ENCODE measurements around the gene PLEKHB2. TPM values are rescaled to one million over a fixed set of nuclear protein-coding genes. Genes with fewer than 3 reads are reported as not detected.
"Not testable (repeated sequence)": the region's sequence is repeated elsewhere in the genome, so short reads cannot be mapped to it uniquely, and the experiment has no call there.

Gene PLEKHB2, protein sequence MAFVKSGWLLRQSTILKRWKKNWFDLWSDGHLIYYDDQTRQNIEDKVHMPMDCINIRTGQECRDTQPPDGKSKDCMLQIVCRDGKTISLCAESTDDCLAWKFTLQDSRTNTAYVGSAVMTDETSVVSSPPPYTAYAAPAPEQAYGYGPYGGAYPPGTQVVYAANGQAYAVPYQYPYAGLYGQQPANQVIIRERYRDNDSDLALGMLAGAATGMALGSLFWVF
- 114 TPM for total RNA-seq

DNA sequence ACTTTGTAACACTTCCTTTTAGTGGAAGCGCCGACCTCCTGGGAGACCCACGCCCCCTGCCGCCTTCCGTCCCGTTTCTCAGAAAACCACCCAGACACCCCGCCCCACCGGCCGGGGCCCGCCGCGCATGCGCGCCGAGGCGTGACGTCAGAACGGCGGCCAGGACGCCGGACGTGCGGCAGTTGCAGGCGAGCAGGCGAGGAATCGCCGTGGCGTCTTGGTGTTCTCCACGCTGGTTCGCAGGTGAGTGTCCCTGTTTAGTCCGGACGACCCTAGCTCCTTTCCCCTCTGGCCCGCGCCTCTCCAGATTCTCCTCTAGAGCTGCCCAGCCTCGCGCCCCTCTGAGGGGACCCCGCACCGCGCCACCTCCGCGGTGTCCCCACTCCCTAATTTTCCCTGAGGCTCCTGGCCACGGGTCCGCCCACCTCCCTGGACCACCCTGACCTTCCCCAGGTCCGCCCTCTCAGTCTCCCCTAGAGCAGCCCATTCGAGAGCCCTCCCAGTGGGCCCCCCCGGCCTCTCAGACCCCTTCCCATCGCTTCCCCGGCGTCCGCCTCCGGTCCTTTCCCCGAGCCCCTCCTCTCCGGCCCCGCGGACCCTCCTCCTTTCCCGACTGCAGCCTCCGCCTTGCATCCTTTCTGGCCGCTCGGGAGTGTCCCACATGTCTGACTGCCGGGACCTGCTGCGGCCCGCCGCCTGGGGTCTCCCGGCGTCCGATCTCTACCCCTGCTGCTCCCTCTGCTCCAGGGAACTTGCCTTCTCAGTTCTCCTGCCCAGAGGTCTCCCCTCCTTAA lies at the start of gene PLEKHB2:
Gene PLEKHB2 (plus strand): TSS at position 181 of the 794 bp plus-strand sequence. CDS start 15,606 bp downstream, outside the sequence.
- peak; percentile 89 to 90 for DNase-seq (ENCODE audit: low spot score in 2 of 2)
- no peak for FAIRE-seq

GRCh38 chr2:131056204-131056931 lies 48.8 kb upstream of the PLEKHB2 start:
- no peak for DNase-seq (ENCODE audit: low spot score in 2 of 2)
- no peak for FAIRE-seq

DNA sequence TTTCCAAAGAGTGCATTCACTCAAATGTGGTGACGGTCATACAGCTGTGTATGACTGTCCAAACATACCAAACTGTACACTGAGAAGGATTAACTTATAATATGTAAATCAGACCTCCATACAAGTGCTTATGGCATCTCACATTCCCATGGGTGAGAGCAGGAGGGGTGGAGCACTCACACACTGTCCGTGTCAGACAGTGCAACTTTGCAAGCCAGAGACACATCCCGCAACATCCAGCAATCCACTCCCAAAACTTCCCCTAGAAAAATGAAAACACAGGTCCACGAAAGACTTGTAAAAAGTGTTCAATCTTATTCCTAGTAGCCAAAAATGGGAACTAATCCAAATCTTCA lies 48.2 kb upstream of the PLEKHB2 start:
- DNase-seq (ENCODE audit: low spot score in 2 of 2) = no peak
- FAIRE-seq = no peak

DNA sequence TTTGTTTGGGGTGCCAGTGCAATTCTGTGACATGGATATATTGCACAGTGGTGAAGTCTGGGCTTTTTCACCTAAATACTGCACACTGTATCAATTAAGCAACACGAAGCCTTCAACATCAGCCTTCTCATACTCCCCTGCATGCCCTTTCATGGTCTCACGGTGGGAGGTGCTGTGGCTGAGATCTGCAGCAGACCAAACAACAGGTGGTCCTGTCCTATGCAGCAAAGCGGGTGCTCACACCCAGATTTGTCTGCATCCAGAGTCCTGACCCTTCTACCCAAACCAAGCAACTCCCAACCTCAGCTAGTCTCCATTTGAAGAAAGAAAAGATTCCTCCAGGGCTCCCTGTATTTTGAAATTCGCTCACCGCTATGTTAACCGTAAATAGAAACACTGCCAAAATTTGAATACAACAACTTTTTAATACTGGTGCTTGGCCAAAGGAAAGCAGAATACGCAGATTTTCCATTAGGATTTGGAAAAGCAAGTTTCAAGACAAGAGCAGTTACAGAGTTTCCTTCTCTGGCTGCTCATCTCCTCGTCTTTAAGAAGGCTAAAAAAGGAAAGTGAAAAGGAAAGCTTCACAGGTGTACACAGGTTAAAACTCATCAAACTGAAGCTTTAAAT lies 46.8 kb upstream of the PLEKHB2 start:
- DNase-seq (ENCODE audit: low spot score in 2 of 2) (no peak), FAIRE-seq (no peak)

- peak; percentile 31 for FAIRE-seq
- no peak for DNase-seq (ENCODE audit: low spot score in 2 of 2)
Measured at GRCh38 chr2:131058920-131059319, 46.2 kb upstream of the PLEKHB2 start.

DNA sequence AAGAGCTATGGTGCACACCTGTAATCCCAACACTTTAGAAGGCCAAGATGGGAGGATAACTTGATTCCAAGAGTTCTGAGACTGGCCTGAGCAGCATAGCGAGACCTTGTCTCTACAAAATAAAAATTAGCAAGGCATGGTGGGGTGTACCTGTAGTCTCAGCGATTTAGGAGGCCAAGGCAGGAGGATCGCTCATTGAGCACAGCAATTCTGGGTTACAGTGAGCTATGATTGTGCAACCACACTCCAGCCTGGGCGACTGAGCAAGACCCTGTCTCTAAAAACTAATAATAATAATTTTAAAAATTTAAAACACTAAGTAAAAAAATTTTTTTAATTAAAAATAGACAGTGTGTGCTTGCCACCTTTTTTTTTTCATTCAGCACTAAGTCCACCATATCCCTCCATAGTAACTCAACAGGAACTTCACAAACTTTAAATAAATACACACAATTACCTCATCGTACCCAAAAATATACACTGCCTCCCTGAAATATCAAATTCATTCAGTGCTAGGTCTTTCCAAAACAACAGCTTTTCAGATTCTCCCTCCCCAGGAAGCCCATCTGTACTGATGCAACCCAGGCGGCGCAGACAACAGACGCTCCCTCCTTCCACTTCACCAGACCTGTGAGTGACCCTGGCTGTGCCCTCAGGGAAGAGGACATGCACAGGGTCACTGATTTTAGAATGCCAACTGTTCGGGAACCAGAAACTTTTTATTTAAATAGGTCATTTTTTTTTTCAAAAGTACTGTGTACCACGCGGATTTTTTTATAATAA lies 41.4 kb upstream of the PLEKHB2 start:
- FAIRE-seq = no peak

DNA sequence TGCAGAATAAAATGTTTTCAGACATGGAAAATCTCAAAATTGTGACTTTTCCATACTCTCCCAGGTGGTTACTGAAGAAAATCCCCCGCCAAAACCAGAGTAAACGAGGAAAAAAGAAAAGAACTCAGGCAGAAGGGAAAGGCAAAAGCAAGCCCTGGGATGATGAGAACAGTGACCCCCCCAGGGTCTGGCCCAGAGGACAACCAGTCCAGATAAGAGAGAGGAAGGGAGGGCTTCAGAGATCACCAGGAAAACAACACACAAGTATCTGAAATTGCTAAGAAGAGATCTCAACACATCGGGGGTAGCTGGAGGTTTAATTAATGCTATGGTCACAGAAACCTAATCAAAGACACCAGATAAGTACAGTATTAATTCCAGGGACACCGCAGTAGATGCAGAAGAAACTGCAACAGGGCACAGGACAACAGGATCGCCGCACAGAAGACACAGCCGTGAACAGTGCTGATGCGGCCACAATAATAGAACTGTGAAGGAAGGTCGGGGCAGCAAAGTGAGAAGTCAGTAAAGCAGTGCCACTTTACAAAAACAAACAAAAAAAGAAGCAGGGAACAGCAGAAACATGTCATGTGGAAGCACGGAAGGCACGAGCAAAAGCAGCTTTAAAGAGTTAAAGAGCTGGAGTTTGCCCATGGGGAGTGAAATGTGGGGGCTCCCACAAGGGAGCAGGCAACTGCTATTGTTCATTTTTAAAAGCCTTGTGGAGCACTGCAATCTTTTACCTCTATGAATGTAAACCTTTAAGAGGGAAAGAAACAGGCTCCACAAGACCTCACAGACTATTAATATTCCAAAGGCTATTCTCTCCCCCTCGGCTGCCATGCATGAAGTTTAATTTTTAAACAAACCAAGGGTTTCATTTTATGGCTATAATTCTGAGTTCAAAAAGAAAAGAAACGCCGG lies 40.3 kb upstream of the PLEKHB2 start:
- DNase-seq (ENCODE audit: low spot score in 2 of 2) = no peak
- no peak for FAIRE-seq

More for the DNA sequence above, 41.4 kb upstream of the PLEKHB2 start:
- no peak for DNase-seq (ENCODE audit: low spot score in 2 of 2)

DNA sequence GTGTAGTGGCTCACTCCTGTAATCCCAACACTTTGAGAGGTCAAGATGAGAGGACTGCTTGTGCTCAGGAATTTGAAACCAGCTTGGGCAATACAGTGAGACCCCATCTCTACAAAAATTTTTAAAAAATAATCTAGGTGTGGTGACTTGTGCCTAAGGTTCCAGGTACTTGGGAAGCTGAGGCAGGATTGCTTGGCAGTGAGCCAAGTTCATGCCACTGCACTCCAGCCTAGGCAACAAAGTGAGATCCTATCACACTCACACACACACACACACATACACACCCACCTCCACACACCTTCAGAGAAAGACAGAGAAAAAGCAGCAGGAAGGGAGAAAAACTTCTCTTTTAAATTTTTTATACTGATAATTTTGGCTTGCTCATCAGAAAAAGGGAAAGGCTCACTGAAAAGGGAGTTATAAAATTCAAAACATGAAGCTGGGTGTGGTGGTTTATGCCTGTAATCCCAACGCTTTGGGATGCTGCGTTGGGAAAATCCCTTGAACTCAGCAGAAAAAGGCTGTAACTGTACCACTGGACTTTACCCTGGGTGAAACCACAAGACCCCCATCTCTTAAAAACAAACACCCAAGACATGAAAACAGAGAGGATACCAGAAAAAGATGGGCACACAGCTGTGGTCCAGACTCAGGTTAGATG lies 37.5 kb upstream of the PLEKHB2 start:
- FAIRE-seq (no peak), DNase-seq (ENCODE audit: low spot score in 2 of 2) (no peak)

- not testable (repeated sequence) for FAIRE-seq; DNase-seq (ENCODE audit: low spot score in 2 of 2)
Measured at GRCh38 chr2:131068172-131068571, 37.0 kb upstream of the PLEKHB2 start.

GRCh38 chr2:131075578-131075977 lies 29.6 kb upstream of the PLEKHB2 start:
- FAIRE-seq; DNase-seq (ENCODE audit: low spot score in 2 of 2): not testable (repeated sequence)

GRCh38 chr2:131076707-131077106 lies 28.4 kb upstream of the PLEKHB2 start:
- no peak for FAIRE-seq
- DNase-seq (ENCODE audit: low spot score in 2 of 2) = no peak

- DNase-seq (ENCODE audit: low spot score in 2 of 2) (no peak), FAIRE-seq (no peak)
Measured at GRCh38 chr2:131077182-131077846, 27.8 kb upstream of the PLEKHB2 start.

DNA sequence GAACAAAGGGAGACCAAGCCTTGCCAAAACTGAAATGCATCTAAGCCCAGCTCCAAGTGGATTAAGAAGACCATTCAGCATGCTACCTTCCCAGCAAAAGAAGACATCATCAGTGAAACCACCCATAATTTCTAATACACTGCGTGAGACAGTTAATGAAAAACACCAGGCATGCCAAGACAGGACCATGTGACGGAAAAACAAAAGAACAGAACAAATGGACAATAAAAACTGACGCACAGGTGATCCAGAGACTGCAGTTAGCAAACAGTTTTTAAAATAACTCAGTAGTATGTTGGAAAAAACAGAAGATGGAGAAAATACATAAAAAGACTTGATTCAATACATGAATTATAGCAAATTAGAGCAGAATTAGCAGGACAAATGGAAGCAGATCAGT lies 27.2 kb upstream of the PLEKHB2 start:
- FAIRE-seq (no peak), DNase-seq (ENCODE audit: low spot score in 2 of 2) (no peak)

DNA sequence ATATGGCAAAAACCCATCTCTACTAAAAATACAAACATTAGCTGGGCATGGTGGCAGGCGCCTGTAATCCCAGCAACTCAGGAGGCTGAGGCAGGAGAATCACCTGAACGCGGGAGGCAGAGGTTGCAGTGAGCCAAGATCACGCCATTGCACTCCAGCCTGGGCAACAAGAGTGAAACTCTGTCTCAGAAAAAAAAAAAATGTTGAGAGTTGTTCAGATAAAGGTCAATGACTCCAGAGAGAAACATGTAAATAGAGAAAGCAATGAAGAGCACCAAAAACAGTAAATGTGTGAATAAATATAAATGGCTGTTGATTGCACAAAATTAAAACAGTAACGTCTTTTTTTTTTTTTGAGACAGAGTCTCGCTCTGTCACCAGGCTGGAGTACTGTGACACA lies 25.2 kb upstream of the PLEKHB2 start:
- DNase-seq (ENCODE audit: low spot score in 2 of 2); FAIRE-seq: not testable (repeated sequence)

DNA sequence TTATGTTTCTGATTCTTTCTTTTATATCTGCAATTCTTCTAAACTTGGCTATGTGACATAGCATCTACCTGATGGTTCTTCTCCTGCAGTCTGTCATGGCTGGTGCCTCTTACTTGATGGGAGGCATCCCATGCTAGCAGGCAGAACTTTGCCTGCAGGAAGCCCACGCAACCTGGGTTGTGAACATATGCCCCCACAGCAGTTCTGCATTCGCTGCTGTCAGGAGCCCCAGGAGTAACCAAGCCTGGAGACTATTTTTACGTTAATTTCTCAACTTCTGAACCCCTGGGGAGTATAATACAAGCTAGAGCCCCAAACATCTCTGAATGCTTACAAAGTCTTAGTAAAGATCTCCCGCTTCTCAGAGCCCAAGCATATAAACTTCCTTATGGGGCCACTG lies 23.9 kb upstream of the PLEKHB2 start:
- FAIRE-seq (no peak), DNase-seq (ENCODE audit: low spot score in 2 of 2) (no peak)

DNA sequence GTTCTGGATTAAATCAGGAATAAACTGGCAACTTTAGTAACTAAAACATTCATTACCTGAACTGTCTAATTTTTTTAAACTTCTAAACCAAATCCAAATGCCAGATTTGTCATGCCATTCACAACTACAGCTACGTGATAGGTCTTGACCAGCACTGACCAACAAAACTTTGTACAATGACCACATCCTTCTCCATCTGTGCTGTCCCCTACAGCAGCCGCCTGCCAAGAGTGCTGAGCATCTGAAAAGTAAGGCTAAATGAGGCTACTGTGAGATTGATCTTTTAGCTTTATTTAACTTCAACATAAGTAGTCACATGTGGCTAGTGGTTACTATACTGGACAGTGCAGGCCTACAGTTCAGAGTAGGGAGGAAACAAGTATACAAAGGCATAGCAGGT lies 19.5 kb upstream of the PLEKHB2 start:
- FAIRE-seq = no peak
- DNase-seq (ENCODE audit: low spot score in 2 of 2) = no peak

- no peak for FAIRE-seq
- no peak for DNase-seq (ENCODE audit: low spot score in 2 of 2)
Measured at GRCh38 chr2:131092458-131093005, 12.6 kb upstream of the PLEKHB2 start.
